HTERT RPE-1 (cell line): ENCODE data around the gene RNF32.
"Not testable (repeated sequence)": the region's sequence is repeated elsewhere in the genome, so short reads cannot be mapped to it uniquely, and the experiment has no call there.

ENCODE experiments used
- in situ Hi-C: fragments of 300-500 bp; cut with MboI; formaldehyde crosslinking; loops from 4 replicates; pipeline ENCODE4 v1.14.3; 2020; ENCODE audit warnings: low sequenced_read_pairs

The RNF32 gene

GRCh38 chr7:156614434-156615264 is 25.9 kb upstream of the RNF32 start:
- in situ Hi-C loops = no loop called here

- in situ Hi-C loops = no loop called here
Observed at GRCh38 chr7:156616269-156617202, 24.0 kb upstream of the RNF32 start.

DNA sequence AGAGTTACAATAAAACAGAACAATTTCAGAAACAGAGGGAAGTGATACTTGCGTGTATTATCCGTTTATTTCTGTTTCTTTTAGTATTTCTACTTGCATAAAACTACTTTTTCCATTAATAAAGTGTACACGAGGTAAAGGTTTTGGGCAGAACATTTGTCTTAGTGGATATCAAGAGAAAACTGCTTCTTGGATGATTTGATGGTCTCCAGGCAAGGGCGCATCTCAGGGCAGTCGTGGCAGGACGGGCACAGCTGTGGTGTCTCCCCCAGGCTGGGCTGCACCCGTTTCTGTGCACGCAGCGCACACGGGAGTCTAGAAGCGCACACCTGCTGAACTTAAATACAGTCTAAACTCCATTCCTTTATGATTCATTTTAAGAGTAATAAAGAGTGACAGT is 23.4 kb upstream of the RNF32 start:
- in situ Hi-C loops = no loop called here

DNA sequence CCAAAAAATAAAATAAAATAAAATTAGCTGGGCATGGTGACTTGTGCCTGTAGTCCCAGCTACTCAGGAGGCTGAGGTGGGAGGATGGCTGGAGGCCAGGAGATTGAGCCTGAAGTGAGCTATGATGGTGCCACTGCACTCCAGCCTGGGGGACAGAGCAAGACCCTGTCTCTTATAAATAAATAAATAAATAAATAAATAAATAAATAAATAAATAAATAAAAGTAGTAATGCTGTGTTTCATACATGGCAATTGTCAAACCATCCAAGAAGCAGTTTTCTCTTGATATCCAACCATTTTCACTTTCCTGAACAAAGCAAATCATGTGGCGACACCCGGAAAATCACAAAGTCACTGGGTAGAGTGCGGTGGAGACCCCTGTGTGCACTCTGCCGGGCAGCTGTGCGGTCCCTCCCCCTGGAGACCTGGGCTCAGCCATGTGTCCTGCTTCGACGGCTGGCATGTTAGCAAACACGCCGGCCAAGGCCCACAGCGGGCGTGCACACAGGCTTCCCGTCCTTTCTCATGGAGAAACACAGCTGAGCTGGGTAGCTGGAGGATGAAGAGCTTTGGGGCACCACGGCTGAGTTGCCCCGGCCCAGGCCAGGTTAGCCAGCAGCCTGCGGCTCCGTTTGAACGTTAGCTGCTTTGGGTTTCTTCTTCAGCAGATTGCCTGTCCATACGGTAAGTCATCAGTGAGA is 22.3 kb upstream of the RNF32 start:
- in situ Hi-C loops = no loop called here

DNA sequence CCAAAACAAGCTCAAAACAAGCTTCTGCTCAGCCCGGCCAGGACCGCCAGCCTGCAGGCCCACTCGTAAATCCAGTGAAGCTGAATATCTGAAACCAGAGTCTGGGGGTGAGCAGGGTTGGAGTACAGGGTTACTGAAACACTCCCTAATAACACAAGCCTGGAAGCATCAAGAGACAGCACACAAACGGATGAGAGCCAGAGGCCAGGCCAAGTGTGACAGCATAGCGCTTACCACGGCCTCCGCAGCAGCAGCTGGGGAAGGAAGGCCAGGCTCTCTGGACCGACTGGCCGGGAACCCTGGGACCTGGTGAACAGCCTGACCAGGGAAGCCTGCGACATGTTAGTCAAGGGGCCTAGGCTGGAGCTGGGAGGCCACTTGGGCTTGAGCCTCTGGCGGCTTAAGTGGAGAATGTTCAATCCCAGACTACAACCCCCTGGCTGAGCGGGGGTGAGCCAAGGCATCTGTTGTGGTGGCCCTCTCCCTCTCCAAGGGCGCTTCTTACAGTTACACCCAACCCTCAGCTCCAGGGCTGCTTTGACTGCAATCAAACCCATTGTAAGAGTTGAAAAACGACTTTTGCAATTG is 21.7 kb upstream of the RNF32 start:
- in situ Hi-C loops = no loop called here

- in situ Hi-C loops = not testable (repeated sequence)
Observed at GRCh38 chr7:156619488-156620290, 20.9 kb upstream of the RNF32 start.

- in situ Hi-C loops = no loop called here
Observed at GRCh38 chr7:156620291-156620675, 20.3 kb upstream of the RNF32 start.

DNA sequence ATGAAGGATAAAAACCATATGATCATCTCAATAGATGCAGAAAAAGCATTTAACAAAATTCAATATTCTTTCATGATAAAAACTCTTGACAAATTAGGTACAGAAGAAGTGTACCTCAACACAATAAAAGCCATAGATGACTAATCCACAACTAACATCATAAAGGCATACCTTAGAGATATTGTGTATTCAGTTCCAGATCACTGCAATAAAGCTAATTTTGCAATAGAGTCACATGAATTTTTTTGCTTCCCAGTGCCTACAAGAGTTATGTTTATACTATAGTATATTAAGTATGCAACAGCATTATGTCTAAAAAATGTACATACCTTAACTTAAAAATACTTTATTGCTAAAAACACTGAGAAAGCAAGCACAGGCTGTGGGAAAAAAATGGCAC is 18.9 kb upstream of the RNF32 start:
- in situ Hi-C loops = no loop called here

- in situ Hi-C loops = no loop called here
Observed at GRCh38 chr7:156625580-156625979, 15.0 kb upstream of the RNF32 start.

GRCh38 chr7:156626220-156626895 is 14.2 kb upstream of the RNF32 start:
- in situ Hi-C loops = no loop called here

DNA sequence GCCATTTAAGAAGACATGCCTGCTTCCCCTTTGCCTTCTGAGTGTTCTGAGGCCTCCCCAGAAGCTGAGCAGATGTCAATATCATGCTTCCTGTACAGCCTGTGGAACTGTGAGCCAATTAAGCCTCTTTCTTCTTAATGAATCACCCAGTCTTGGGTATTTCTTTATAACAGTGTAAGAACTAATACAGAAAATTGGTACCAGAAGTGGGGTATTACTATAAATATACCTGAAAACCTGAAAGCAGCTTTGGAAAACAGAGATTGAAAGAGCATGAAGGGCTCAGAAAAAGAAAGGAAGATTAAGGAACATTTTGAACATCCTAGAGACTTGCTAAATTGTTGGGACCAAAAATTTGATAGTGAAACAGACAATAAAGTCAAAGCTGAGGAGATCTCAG is 12.0 kb upstream of the RNF32 start:
- in situ Hi-C loops = no loop called here

- in situ Hi-C loops = no loop called here
Observed at GRCh38 chr7:156629873-156630272, 10.7 kb upstream of the RNF32 start.

DNA sequence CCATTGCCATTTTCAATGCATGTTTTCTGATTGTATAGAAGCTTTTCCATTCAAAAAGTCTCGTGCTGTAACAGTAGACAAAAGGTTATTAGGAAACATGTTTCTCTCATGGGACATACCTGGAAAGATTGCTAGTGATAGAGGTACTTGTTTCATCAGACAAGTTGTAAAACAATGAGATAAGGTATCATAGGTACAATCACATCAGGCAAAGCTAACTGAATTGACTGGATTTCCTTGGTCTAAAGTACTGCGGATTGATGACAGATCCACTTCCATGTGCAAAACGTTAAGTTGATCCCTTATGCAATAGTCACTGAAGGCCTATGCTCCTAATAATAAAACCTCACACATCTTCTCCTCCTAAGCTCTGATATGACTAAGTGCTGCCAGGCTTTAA is 6.5 kb upstream of the RNF32 start:
- in situ Hi-C loops = no loop called here

GRCh38 chr7:156635529-156636385 is 4.8 kb upstream of the RNF32 start:
- in situ Hi-C loops = no loop called here

DNA sequence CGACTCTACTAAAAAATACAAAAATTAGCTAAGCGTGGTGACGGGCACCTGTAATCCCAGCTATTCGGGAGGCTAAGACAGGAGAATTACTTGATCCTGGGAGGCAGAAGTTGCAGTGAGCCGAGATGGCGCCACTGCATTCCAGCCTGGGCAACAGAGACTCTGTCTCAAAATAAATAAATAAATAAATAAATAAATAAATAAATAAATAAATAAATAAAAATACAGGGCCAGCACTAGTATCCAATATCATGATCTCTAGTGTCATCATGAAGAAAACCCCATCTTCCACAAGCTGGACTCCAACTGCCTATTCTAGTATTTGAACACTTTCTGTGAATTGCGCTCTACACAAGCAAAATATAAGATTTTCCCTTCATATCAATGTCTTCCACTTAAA is 3.5 kb upstream of the RNF32 start:
- in situ Hi-C loops = not testable (repeated sequence)

DNA sequence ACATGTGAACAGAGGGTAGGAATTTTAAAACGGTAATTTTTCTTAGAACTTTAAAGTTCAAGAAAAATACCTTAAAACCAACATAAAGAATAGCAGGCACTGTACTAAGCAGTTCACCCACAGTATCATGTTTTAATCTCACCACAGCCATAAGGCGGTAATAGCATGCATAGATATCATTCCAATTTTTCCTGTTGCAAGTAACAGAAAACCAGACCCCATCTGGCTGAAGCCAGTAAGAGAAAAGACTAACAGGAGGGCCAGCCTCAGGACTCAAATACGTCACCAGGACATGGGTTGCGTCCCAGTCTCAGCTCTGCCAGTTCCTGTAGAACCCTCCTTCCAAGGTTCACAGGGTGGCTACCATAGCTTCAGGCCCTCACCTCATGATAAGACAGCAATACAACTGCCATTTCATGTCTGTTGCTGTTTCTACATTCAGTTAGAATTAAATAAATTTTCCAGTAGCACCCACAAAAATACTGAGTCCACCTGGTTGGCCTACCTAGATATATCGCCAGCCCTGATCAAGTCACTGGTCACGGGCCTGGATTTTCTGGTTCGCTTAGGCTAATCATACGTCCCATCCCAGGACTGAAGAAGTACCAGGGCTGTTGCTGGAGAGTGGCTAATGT is 2.0 kb upstream of the RNF32 start:
- in situ Hi-C loops = no loop called here

- in situ Hi-C loops = no loop called here
Observed at GRCh38 chr7:156639426-156640256, 933 bp upstream of the RNF32 start.
